Right renal pelvis (tissue), 4 donors: ENCODE results near the gene AMMECR1. TPM values are rescaled to one million over a fixed set of nuclear protein-coding genes. Genes with fewer than 3 reads are reported as not detected.

Experiments
- DNase-seq, 4 donors: peaks; one replicate each; pipeline ENCODE4 v3.0.0-alpha.2; 2013; ENCODE audit warnings: low read depth in 4 of 4, low spot score in 3 of 4, missing footprints in 1 of 4
- polyA plus RNA-seq, 4 donors: library from polyadenylated mRNA; unstranded; fragments of 120-200 nt; gene quantifications; one replicate each; pipeline ENCODE4 v1.2.1, GENCODE V29; 2013; ENCODE audit not compliant: insufficient read length in 4 of 4

The AMMECR1 gene
- polyA plus RNA-seq, 4 donors = 17.9 to 21.2 (median 20.1) TPM

DNA sequence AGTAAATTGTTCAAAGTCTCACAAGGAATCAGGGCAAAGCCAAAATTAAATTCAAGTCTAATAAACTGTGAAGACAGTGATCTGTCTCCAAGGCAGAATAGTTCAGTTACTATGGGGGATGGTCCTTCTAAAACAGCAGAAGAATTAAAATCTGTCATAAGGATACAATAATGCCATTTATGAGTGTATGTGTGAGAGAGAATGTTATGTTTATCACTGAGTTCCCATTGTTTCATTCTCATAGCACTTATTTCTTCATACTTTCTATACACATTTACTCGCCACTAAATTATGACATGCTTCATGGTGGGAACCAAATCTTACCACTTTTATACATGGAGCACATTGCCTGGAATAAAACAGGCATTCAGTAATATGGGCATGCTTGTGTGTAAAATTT lies 102.5 kb downstream of the AMMECR1 start:
- DNase-seq = no peak

- no peak for DNase-seq
These were observed 103.2 kb downstream of the AMMECR1 start for GRCh38 chrX:110214684-110215083.

DNA sequence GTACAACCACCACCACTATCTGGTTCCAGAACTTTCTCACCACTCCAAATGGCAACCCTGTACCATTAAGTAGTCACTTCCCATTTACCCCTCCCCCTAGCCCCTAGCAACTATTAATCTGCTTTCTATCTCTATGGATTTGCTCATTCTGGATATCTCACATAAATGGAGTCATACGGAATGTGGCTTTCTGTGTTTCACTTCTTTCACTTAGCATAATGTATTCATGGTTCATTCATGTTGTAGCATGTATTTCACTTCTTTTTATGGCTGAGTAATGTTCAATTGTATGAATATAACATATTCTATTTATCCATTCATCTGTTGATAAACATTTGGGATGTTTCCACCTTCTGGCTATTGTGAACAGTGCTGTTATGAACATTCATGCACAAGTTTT lies 104.7 kb downstream of the AMMECR1 start:
- DNase-seq = no peak

- no peak for DNase-seq
These were observed 105.6 kb downstream of the AMMECR1 start for GRCh38 chrX:110212299-110212698.

GRCh38 chrX:110211340-110211739 lies 106.5 kb downstream of the AMMECR1 start:
- no peak for DNase-seq

DNA sequence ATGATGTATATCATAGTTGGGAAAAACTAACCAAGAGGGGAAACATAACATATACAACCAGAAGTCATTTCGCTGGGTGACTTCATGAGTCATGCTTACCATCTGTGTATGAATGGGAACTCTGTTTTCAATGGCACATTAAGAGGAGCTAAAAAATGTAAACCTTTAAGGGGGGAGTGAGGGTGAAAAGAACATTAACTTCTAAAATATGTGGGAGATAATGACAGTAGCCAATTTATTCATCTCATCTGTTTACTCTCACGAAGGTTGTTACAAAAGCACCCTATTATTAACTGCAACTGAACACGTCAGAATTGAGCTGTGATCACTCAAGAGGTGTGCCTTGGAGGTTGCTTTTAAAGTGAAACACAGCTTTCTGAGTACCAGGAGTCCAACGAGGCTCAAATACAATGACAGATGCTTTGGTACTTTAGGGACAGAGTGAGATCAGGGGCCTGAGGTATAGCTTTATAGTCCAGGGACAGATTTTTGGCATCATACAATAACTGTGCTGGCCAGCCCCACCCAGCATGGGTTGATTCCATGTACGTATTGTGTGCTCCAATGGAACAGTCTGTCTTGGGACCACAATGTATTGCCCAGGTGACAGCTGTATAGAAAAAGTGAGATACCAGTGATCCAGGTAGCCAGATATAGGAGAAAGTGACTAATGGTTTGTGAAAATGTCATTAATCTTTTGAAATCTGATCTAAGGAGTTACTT lies 107.3 kb downstream of the AMMECR1 start:
- DNase-seq = no peak

- DNase-seq = no peak
These were observed 109.8 kb downstream of the AMMECR1 start for GRCh38 chrX:110208092-110208491.

DNA sequence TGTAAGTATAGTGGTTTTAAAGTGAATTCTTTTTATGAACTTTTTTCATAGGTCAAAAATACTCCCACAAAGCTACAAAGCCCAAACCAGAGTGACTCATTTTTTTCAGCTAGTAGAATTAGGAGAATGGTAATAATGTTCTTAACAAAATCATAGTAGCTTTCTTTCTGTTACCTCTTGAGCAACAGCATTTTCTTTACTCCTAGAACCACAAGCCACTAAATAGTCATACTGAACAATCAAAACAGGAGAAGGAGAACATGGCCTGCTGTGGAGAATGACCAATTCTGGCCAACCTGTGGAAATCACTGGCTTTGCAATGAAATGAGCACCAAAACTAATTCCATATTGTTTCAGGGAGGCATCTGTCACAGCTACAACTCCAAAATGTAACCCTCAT lies 112.9 kb downstream of the AMMECR1 start:
- DNase-seq = no peak

GRCh38 chrX:110201799-110202198 lies 116.1 kb downstream of the AMMECR1 start:
- DNase-seq = no peak

DNA sequence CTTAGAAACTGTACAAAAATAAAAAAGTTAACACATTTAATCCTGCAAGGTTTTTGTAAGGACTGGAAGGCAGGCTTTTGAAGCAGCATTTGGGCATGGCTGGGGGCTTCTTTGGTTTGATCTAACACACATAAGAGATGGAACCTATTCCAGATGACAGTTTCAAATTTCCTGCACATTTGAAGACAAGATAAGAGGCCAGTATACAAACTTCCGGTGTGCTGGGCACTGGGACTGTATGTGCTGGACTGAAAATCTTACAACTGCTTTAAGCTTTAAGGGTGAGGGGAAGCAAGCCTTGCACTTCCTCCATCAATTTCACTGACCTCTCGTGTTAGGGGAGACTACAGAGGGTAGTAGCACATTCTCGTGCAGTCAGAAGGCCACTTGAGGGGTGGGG lies 122.9 kb downstream of the AMMECR1 start:
- no peak for DNase-seq

DNA sequence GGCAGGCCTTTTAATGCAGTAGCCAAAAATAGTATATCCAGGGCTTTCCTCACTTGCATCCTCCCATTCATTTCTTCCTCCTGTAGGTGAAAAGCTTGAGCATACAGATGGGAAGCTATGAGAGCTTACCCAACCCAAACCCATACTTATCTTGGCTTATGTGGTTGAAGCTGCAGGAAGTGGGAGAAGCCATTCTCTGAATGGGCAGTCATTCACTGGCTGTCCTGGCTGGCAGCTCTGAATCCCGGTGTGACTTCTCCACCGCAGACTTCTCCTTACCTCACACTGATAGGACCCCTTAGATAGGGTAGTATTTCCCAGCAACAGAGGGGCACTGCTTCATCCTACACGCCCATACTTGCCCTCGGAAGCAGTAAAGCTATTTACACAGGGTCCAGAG lies 125.4 kb downstream of the AMMECR1 start:
- DNase-seq = no peak

DNA sequence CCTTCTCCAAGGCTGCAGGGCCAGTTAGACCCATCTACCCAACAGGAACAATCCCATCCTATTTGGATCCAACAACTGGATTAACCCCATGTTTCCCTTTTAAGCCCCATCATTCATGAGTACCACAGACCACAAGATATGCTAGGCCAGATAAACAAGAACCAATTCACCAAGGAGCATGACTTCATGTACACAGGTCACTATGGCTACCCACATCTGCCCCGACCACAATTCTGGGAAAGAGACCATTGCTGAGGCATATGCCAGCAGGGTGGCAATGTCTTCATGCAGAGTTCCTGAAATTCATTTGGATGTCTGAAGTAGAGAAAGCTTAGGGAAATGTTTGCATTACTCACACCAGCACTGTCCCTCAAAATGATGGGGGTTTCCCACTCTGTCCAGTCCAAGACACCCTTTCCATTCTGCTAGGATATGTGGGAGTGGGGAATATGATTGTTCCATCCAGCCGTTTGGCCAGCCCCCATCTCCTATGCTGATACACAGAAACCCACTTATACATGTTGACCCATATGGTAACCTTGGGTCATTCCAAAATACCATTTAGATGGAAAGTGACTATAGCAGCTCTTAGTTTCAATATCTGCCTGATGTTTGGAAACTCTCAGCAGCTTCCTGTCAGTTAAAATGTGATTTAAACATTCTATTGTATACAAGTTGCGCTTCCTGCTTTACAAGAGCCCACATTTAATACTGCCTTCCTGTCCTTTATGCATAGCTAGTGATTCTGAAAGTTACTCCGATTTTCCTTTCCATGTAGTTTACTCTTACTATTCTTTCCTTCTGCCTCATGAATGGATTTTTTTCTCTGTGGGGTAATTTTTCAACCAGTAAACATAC lies 129.0 kb downstream of the AMMECR1 start:
- DNase-seq = no peak

DNA sequence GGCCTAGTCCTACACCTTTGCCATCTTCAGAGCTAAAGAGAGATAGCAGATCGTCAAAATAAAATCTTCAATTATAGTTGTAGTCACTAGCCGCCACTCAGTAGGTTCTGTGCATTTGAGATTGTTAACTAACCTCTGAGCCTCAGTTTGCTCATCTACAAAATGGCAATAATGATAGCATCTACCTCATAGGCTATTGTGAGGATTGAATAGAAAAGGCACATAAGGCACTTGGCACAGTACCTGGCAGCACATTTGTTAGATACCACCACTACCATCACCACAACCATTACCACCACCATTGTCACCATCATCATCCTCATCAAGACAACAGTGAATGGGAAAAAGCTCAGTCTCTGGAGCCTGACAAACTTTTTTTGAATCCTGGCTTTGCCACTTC lies 134.6 kb downstream of the AMMECR1 start:
- no peak for DNase-seq

GRCh38 chrX:110182865-110183264 lies 135.0 kb downstream of the AMMECR1 start:
- DNase-seq = no peak

DNA sequence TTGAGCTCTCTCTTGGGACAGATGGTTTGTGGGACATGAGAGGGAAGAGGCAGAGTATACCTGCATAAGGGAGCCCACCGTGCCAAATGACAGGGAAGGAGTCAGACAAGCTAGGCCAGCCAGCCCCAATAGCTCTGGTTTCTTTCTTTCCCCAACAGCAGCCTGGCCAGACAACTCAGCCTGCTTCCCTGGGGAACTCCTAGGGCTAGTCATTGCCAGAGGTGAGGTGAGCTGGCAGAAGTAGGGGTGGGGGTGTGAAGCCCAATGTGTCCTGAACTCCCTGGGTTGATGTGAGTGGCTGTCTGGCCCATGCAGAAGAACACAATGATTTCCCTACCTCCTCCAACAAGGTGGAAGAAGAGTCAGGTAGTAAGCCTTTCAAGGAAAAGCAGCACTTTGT lies 135.5 kb downstream of the AMMECR1 start:
- no peak for DNase-seq

GRCh38 chrX:110181459-110182137 lies 136.3 kb downstream of the AMMECR1 start:
- DNase-seq = no peak

DNA sequence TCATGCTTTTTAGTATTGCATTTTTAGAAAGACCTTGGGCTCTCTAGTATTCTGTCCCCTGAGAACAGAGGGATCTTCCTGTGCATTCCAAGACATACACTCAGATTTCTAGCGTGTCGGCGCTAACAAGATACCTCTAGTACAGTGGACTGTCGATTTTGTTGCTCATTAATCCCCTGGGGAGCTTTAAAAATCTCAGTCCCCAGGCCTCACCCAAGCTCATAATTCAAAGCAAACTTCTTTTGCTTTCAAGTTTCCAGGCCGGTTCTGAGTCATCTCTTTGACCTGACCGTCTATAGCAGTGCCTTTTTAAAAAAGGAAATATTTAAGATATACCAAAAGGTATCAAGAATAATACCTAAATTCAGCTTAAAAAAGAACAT lies 137.0 kb downstream of the AMMECR1 start:
- DNase-seq = no peak

- DNase-seq = no peak
These were observed 137.5 kb downstream of the AMMECR1 start for GRCh38 chrX:110180176-110180927.

DNA sequence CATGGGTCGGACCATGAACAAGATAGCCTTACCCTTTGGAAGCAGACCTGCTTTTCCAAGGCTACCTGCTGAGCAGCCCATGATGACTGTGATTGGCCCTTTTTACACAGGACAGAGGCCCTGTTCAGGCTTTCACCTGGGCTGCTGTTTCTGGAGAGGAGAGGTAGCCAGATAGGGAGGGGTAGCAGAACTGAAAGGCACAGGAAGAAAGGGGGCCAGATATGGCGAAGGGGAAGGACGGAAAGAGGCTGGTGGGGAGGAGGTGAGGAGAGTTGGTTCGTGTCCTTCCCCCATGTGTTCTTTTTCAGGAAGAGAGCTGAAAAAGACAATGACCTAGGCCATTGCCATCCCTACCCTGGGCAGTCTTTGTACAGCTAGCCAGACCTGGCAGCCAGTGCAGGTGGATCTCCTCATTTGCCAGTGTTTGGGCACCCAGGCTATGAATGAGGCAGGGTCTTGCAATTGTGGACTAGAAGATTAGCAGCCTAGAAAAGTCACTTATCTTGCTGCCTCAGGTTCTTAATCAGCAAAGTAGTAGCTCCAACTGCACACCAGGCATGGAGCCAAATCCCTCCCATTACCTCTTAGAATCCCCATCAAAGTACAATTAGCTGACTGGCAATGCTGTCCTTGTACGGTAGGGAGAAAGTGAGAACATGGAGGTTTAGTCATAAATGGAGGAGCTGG lies 139.6 kb downstream of the AMMECR1 start:
- DNase-seq = no peak

GRCh38 chrX:110175696-110176095 lies 142.2 kb downstream of the AMMECR1 start:
- no peak for DNase-seq
